H1 (cell line): ENCODE results near the gene CIB4. TPM values are rescaled to one million over a fixed set of nuclear protein-coding genes. Genes with fewer than 3 reads are reported as not detected.

Experiments
- ASH2L ChIP-seq: fragments of 200-600, 300-600 bp; sonication (generic); IDR thresholded peaks from one replicate; pipeline ENCODE4 v1.7.1; 2017; ENCODE audit warnings: low read length
- BACH1 ChIP-seq: IDR thresholded peaks from 2 replicates; pipeline ENCODE4 v1.6.1; 2012; ENCODE audit warnings: low read length, improper control_type of control experiment
- CBX5 ChIP-seq: fragments of 300-800, 300-1000 bp; sonication (generic); IDR thresholded peaks from 2 replicates; pipeline ENCODE4 v1.7.1; 2016; ENCODE audit warnings: antibody characterized with exemption, low read length, low read depth
- CREB1 ChIP-seq: IDR thresholded peaks from 2 replicates; pipeline ENCODE4 v1.6.1; 2012; ENCODE audit warnings: inconsistent platforms
- NANOG ChIP-seq: IDR thresholded peaks from 2 replicates; pipeline ENCODE4 v1.6.1; 2011; ENCODE audit warnings: low read length, low read depth, mild to moderate bottlenecking, inconsistent platforms; ENCODE audit not compliant: insufficient read depth, poor library complexity, severe bottlenecking
- SIN3A ChIP-seq, 2 experiments: IDR thresholded peaks in 1 of 2; conservative IDR thresholded peaks in 1 of 2; 2 replicates each; pipeline ENCODE4 v1.6.1; 2011 to 2012; ENCODE audit warnings: low read length in 2 of 2, improper control_type of control experiment in 1 of 2, low read depth in 1 of 2, mild to moderate bottlenecking in 1 of 2
- SUZ12 ChIP-seq: fragments of 200-600 bp; sonication (generic); IDR thresholded peaks from 2 replicates; pipeline ENCODE4 v1.6.1; 2012; ENCODE audit warnings: mild to moderate bottlenecking, inconsistent platforms, low read length, moderate library complexity, mixed read lengths
- polyA plus RNA-seq, 7 experiments: library from polyadenylated mRNA; depleted of rRNA in 3 of 7; stranded (reverse) in 5 of 7; unstranded in 2 of 7; fragments of >200 nt in 5 of 7; fragments of 200-250 nt in 2 of 7; gene quantifications; 1 replicate in 5 of 7; 2 replicates in 1 of 7; 4 replicates in 1 of 7; pipeline versions ENCODE4 v1.2.1 to v1.2.3, GENCODE V29; 2011 to 2013; ENCODE audit warnings: missing spikeins in 2 of 7, mixed read lengths in 2 of 7
- total RNA-seq: library from RNA; stranded (reverse); fragmentation: NEBNext Ultra II Directional; extraction: Animal tissue kit (Norgen Biotek cat#: 25700); gene quantifications from 2 replicates; pipeline ENCODE4 v1.2.1, GENCODE V29; 2021
- TF ChIP-seq, protein P1 (sequence below): IDR thresholded peaks from 2 replicates; pipeline ENCODE4 v1.6.1; 2011; ENCODE audit warnings: low read length, improper control_type of control experiment

Gene CIB4
- total and polyA plus RNA-seq, 2 of the 8 experiments (the other 6 are each of a cell fraction or from before 2014, with no cell fraction given): not detected

DNA sequence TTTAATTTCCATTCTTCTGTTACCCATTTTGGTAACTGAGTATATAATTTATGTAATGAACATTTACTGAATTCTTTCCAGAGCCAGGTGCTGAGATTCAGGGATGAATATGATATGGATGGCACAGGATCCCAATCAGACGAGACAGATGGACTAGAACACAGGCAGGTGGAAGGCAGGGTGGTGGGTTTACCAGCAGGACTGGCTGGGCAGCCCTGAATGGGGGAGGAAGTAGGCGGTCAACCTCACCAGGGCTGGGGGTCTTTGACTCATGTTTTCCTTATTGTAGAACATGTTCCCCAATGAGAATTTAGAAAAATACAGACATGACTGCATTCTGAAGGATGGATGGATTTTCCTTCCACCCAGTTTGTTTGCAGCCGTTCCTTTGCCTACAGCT lies 80.3 kb downstream of the CIB4 start (continued):
- TF ChIP-seq BACH1 (no peak), CBX5 (no peak), NANOG (no peak), ASH2L (no peak), CREB1 (no peak), SUZ12 (no peak), SIN3A (conservative IDR thresholded peaks at IDR 0.05 in 1 of 2, IDR thresholded peaks at IDR 0.05 in 1 of 2; ENCODE audit: low read depth in 1 of 2, low read length in 2 of 2) (no peak)
- TF ChIP-seq, protein P1, sequence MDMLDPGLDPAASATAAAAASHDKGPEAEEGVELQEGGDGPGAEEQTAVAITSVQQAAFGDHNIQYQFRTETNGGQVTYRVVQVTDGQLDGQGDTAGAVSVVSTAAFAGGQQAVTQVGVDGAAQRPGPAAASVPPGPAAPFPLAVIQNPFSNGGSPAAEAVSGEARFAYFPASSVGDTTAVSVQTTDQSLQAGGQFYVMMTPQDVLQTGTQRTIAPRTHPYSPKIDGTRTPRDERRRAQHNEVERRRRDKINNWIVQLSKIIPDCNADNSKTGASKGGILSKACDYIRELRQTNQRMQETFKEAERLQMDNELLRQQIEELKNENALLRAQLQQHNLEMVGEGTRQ: no peak
